Umbilical cord (tissue), 2 donors: ENCODE results near the gene PRICKLE1. TPM values are rescaled to one million over a fixed set of nuclear protein-coding genes. Genes with fewer than 3 reads are reported as not detected.
"Not testable (repeated sequence)": the region's sequence is repeated elsewhere in the genome, so short reads cannot be mapped to it uniquely, and the experiment has no call there.

Experiments
- DNase-seq: peaks from one replicate; pipeline ENCODE4 v3.0.0-alpha.2; 2015; ENCODE audit warnings: low spot score
- total RNA-seq: library from RNA; depleted of rRNA; stranded (reverse); fragments of >200 nt; gene quantifications from one replicate; pipeline ENCODE4 v1.2.3, GENCODE V29; 2014; ENCODE audit warnings: low replicate concordance; ENCODE audit not compliant: insufficient read depth

PRICKLE1 gene
- total RNA-seq, 1 donor from 2014 or later = 22.4 TPM

DNA sequence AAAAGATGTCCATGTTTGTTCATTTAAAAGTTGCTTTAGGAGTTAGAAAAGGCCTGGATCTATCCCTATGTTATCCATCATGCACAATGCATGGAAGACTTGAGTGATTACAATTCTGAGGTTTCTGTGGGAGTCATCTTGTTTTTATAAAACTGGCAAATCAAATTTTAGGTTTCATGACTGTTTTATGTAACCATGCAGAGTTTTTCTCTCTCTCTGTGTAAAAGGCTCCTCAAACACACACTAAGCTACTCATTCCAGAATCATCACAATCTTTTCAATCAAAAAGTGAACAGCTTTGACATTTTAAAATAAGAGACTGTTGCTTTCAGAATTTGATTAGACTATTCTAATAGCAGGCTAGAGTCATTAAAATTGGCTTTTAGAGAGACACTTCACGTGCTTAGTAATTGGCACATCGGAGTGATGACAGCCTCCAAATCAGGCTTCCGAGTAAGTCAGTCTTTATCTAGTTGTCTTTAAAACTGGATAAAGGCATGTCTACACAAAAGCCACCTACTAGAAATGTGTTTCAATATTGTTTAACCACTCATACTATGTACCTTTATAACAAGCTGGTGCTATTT lies 31.9 kb downstream of the PRICKLE1 start:
- no peak for DNase-seq

DNA sequence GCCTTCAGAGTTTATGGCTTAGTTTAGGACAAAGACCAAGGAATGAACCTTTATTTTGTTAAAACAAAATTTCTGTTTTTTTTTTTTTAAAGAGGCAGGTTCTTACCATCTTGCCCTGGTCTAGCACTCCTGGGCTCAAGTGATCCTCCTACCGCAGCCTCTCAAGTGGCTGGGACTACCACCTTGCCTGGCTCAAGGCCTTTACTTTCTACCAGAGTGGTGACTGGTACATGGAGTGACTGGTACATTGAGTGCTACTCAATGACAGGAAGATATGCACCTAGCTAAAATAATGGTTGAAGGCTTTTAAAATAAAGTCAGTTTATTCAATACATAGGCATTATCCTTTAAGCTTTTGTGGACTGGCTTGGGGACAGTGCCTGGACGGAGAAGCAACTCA lies 32.6 kb downstream of the PRICKLE1 start:
- DNase-seq = no peak

- no peak for DNase-seq
Measured at GRCh38 chr12:42552822-42553221, 36.7 kb downstream of the PRICKLE1 start.

DNA sequence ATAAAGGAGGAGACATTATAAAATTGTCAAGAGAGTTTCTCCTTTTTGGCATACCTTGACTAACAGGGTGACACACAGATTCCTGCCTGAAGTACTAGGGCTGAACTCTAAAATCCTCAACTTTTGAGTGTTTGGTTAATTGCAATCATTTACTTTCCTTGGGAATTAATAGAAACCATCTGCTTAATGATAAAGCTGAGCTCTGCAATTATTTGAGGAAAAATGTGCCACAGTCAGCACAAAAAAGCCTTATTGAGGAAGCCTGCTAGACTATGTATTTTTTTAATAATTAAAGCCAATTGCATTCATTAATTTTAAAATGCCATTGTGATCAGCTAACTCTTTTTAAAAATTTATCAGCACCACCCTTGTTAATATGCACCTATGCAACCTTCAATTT lies 38.7 kb downstream of the PRICKLE1 start:
- DNase-seq = no peak

DNA sequence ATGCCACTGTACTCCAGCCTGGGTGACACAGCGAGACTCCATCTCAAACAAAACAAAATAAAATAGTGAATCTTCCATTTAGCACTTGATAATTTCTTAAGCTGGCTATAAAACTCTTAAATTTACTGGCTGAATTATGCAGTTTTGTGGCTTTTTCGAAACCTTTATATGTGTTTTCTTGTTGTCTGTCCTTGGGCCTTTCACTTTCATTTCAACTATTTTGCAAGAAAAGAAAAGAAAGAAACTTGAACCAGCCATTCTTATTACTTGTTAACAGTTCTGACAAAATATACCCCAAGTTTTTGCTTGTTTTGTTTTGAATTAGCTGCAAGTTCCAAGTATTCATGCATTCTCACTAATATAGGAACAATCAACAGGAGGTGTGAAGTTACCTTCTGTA lies 42.8 kb downstream of the PRICKLE1 start:
- DNase-seq = no peak

- DNase-seq = no peak
Measured at GRCh38 chr12:42541965-42542364, 47.6 kb downstream of the PRICKLE1 start.

DNA sequence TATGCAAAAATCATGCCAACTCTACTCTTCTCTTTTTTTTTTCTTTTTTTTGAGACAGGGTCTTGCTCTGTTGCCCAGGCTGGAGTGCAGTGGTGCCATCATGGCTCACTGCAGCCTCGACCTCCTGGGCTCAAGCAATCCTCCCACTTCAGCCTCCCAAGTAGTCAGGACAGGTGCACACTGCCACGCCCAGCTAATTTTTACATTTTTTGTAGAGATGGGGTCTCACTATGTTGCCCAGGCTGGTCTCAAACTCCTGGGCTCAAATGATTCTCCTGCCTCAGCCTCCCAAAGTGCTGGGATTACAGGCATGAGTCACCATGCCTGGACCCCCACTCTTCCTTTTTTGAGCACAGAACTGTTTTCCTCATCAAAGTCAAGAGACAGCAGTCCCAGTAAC lies 48.2 kb downstream of the PRICKLE1 start:
- DNase-seq = not testable (repeated sequence)

DNA sequence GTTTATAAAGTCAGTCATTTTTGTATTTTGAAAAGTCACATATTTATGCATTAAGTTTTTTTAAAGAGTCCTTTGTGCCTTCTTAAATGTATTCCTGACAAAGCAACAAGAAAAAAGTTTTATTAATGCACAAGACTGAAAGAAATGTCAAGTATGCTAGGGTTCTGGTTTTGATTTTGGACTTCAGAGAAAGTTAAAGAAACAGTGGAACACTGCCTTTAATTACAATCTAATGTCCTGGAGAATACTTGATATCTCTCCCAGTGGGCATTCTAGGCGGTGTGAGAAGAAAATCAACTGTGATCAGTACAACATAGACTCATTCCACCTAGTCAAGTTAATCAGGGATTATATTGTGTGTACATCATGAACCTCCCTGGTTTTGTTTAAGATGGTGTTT lies 49.9 kb downstream of the PRICKLE1 start:
- DNase-seq = peak; percentile 66

DNA sequence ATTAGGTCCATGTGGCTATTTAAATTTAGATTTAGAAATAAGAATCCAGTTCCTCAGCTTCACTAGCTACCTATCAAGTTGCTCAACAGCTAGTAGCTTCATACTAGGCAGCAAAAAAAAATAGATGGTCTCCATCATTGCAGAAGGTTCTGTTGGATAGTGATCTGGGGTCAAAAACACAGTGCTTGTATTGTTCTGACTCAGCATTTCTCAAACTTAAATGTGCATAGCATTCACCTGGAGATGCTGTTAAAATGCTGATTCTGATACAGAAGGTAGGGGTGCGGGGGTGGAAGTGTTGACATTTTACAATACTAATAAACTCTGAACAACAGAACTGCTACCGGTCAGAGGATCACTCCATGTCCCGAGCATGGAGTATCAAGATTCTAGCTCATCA lies 51.3 kb downstream of the PRICKLE1 start:
- DNase-seq = no peak

DNA sequence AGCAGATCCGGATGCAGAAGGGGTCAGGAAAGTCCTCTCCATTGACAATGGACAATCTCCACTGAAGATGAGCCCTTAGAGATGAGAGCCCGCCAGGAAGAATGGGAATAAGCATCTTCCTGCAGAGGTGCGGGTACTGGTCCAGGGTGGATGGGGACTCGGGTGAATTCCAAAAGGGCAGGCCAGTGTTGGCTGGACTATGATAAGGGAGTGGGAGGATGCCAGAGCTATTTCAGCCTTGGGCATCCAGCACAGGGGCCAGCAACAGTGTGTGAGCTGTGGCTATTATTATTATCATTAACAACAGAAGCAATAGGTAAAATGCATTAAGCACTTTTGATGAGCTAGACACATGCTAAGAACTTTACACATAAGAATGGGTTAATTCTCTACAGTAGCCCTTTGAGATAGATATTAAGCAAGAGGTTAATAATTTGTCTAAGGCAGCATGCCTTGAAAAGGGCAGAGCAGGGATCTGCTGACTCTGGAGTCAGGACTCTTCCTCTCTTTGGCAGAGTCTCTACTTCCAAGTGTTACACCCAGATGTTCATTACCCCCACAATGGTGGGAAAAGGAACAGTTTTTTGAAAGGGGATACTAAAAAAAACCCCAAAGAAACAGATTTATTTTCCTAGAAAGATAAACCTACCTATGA lies 55.2 kb downstream of the PRICKLE1 start:
- no peak for DNase-seq

- peak; percentile 35 for DNase-seq
Measured at GRCh38 chr12:42530284-42530683, 59.3 kb downstream of the PRICKLE1 start.

DNA sequence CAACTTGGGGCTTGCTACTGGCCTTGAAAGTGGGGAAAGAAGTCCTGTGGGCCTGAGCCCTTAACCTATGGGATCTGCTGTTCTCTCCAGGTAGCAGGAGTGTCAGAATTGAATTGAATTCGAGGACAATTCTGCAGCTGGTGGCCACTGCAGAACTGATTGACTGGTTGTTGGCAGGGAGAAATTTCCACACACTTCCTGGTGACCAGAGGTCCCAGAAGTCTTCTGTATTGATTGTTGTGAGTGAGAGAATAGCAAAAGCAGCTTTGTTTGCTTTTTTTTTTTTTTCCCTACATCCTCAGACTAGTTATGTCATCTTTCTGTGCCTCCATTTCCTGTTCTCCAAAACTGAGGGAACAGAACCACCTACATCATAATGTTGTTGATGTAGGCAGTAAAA lies 64.1 kb downstream of the PRICKLE1 start:
- no peak for DNase-seq

GRCh38 chr12:42524716-42525115 lies 64.8 kb downstream of the PRICKLE1 start:
- no peak for DNase-seq

GRCh38 chr12:42516573-42516972 lies 73.0 kb downstream of the PRICKLE1 start:
- DNase-seq = no peak

GRCh38 chr12:42511656-42512055 lies 77.9 kb downstream of the PRICKLE1 start:
- no peak for DNase-seq

DNA sequence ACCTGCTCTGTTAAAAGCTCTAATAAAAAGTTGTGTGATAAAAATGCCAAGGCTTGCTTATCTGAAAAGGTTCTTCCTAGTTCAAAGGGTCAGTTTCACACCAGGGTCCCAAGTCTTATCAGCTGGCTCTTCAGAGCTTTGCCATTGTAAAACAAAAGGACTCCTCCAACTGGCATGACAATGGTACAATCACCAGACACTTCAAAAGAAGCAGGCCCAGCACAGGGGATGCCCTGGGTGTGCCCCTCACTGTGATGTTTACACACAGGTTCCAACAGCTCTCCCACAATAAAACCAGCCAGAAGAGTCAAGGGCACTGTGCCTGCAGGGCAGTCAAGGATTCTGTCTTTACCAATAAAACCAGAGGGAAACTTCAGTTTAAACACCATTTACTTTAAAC lies 78.7 kb downstream of the PRICKLE1 start:
- DNase-seq = no peak

DNA sequence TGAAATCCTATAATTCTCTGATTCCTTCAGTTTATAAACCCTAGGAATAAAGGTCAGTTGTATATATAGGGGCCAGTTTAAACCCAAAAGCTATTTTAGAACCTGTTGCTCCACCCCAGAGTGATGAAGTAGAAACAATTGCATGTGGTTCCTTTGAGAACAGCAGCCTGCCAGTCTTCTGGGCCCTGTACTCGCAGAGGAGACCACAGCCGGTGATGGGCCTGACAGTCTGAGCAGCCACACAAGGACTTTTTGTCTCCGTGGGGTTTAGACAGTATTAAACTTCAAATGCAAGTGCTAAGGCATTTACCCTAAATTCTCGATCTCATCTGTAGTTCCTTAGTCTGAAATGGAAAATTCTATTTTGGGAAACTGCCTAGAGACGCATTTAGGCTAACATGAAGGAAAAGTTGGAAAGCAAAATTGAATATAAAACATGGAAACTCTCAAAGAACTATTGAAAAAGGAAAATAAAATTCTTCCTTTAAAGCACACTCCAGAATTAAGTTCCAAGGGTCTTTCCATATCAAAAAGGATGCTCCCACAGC lies 80.6 kb downstream of the PRICKLE1 start:
- DNase-seq = peak; percentile 47

GRCh38 chr12:42507565-42507964 lies 82.0 kb downstream of the PRICKLE1 start:
- no peak for DNase-seq

GRCh38 chr12:42507081-42507480 lies 82.5 kb downstream of the PRICKLE1 start:
- no peak for DNase-seq

- DNase-seq = peak; percentile 78
Measured at GRCh38 chr12:42504049-42504448, 85.5 kb downstream of the PRICKLE1 start.

DNA sequence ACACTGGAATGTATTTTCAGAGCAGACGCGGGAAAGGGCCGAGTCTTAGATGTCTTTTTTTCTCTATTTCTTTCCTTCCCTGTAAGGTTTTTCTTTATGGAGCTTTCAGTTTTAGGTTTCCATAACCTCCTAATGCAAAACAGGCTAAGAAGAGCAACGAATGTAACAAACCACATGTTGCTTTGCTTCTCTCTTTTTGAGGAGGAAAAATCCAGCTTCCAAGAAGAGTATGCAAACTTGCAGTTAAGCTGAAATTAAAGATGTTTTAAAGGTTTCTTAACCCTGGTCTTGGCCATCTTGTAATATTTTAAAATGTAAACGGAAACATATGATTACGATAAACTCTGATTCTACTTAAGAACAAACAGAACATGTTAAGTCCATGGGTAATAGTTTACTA lies 86.9 kb downstream of the PRICKLE1 start:
- peak; percentile 37 for DNase-seq

DNA sequence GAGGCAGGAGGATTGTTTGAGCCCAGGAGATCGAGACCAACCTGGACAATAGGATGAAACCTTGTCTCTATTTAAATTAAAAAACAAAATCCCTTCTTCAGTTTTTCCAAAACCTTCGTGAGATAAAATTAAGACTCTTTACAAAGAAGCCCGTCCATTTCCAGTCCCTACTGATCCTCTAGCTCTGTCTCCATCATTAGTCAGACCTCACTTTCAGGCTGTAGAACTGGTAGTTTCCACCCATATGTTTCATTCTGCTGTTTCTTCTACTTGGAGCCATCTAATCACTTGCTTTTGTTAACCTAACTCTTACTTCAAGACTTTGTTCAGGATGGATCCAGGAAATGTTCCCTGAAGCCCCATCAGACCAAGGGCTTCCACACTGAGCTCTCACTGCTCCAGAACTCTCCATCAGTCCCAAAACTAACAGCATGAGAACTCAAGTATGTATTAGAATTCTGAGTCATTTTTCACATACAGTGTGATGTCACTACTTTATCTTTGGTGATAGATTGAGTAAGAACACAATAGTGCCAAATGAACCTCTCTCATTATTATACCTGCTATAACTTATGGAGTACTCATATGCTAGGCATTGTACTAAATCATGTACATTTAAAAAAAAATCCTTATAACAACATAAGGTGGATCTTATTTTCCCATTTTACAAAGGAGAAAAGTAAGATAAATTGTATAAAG lies 90.8 kb downstream of the PRICKLE1 start:
- DNase-seq = no peak

GRCh38 chr12:42496886-42497285 lies 92.7 kb downstream of the PRICKLE1 start:
- no peak for DNase-seq
